Measurements from ENCODE around the gene GLT1D1.
"Not testable (repeated sequence)": the region's sequence is repeated elsewhere in the genome, so short reads cannot be mapped to it uniquely, and the experiment has no call there.

GLT1D1 gene

DNA sequence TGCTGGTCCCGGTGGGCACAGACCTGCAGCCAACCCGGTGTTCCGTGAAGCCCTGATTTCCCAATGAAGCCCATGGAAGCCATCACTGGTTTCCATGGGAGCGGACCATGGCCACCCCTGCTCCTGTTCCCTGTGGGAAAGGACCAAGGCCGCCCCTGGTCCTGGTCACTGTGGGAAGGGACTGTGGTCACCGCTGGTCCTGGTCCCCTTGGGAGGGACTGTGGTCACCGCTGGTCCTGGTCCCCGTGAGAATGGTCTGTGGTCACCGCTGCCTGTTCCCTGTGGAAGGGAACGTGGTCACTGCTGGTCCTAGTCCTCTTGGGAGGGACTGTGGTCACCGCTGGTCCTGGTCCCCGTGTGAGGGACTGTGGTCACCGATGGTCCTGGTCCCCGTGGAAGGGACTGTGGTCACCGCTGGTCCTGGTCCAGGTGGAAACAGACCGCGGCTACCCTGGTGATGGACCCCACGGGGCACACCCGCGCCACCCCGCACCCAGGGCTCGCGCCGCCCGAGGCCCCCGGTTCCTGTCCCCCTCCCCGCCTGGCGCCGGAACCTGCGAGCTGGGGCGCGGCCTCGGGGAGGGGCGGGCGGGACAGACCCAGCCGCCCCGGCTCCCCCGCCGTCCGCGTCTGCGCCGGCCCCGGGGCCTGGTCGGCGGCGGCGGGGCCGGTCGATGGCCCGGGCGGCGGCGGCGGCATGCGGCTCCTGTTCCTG, at the start of gene GLT1D1:
Gene GLT1D1 (plus strand): TSS at position 594 of the 715 bp plus-strand sequence. CDS start 104 bp downstream, at position 698.
- no peak for DNase-seq

DNA sequence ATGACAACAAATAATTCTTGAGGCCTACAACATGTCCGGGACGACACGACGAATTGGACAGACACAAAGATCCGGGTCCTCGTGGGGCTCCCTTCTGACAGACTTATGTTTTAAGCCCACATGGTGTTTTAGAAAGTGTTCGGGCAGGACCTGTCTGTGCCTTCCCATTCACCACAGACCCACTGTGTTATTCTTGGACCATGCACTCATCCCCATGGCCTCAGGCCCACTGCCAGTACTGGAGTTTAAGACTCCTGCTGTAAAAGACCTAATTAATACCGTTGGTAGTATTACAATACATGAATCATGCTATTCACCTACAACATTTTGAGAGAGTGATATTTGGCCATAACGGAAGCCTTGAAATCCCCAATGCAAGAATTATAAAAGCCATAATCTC, 49.5 kb upstream of the GLT1D1 start:
- DNase-seq, result no peak

DNA sequence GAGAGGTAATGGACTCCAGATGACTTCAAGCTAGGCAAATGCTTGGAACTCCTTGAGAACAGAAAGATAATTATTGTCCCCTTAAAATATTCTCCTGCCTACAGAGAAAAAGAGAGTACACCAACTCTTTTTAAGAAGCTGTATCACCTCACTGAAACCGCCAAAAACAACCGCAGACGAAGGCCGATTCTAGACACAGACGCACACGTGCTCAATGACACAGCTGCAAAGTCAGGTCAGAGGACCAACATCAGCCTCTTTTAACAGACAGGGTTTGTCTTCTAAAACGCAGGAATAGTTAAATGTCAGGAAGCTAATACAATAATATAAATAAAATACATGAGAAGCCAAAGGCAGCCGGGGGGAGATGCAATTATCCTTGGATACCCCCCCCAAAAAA, 48.5 kb upstream of the GLT1D1 start:
- no peak for DNase-seq

DNA sequence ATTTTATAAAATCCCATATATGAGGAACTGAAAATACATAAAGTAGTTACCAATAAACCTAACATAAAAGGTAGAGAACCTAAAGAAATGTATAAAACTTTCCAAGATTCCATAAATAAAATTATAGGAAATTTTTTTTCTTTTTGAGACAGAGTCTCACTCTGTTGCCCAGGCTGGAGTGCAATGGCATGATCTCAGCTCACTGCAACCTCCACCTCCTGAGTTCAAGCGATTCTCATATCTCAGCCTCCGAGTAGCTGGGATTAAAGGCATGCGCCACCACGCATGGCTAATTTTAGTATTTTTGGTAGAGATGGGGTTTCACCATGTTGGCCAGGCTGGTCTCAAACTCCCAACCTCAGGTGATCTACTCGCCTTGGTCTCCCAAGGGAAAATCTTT, 47.9 kb upstream of the GLT1D1 start:
- DNase-seq, result not testable (repeated sequence)

DNA sequence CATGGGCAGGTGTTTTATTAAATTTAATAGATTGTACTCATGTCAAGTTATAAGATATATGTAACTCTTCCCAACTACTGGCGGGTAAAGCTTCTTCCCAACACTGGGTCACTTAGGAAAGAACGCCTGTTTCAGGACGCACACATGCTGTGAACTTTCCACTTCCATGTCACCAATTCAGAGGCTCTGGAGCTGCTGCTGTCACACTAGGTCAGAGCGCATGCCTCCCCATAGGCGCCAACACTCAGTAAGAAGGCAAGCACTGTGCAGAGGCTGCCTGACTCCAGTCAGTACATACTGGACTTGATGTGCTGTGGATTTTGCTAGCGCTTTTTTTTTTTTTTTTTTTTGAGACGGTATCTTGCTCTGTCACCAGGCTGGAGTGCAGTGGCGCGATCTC, 46.7 kb upstream of the GLT1D1 start:
- DNase-seq, result no peak

DNA sequence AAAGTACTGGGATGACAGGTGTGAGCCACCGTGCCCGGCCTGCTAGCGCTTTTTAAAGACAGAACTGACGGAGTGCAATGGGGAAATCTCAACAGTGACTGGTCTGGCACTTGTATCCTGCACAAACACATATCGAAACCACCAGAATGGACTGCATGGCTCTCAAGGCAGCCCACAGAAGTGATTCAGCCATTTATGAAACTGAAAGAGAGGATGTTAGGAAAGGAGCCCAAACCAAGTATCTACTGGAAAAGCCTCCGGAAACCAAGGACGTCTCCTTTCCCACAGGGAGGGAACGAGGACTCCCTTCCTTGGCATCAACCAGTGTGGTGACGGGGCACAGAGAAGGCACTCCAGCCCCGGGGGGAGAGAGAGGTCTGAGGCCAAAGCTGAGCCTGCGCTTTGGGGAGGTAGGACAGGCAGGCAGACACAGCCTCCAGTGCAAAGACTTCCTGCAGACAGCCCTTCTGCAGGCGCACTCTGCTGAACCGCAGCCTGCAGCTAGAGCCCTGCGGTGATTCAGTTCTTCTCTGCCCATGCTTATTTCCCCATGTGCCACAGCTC, 46.0 kb upstream of the GLT1D1 start:
- DNase-seq, result peak; percentile 70

DNA sequence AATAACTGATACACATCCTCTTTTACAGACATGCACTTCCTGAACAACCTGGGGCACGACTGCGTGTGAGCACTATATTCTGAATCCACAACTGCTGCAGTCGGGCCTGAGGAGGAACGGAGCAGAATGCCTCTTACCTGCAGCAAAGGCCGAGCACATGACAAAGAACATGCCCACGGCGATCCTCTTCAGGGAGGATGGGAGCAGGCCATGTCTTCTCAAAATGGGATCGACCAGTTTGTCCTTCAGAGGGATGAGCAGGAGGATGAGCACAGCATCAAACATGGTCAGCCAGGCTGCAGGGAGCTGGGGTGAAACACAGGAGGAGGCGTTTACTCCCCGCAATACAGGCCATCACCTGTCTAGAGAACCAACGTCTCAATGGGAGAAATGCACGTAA, 44.6 kb upstream of the GLT1D1 start:
- DNase-seq, result no peak

- DNase-seq, result peak; percentile 38
Measured at GRCh38 chr12:128810182-128811127, 42.8 kb upstream of the GLT1D1 start.

DNA sequence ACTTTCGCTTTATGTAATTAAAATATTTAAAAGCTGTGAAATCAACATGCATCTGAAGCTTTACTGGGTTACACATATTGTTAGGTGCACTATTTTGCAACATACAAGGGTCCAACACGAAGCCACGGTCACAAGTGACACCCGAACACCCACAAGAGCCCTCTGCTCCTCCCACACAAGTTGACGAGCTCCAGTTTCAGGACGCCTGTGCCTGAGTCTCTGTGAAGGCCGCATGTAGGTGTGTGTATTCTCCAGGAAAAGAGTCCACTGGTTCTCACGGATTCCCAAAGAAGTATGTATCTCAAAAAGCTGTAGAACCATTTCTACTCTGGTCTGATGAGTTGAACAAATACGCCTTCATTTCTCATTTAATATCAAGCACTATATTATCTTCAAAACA, 41.5 kb upstream of the GLT1D1 start:
- no peak for DNase-seq

DNA sequence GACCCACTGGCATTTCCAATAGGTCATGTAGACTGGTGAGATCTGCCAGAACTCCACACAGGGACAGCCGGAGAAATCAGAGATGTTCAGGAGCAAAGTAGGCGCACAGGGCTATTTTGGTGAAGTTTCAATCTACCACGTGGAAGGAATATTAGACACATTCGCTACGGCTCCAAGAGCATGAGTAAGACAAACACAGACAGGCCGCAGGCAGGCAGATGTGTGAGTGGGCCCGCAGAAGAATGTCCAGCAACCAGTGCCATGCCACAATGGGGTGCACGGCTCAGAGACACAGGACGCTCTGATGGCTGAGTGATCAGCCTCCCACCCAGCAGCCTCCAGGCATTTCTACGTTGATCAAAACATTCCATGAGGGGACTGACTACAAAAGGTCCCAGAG, 39.9 kb upstream of the GLT1D1 start:
- no peak for DNase-seq

GRCh38 chr12:128813883-128814282, 39.4 kb upstream of the GLT1D1 start:
- DNase-seq, result no peak

GRCh38 chr12:128814411-128815261, 38.6 kb upstream of the GLT1D1 start:
- DNase-seq, result no peak

- no peak for DNase-seq
Measured at GRCh38 chr12:128815779-128816642, 37.3 kb upstream of the GLT1D1 start.

GRCh38 chr12:128816643-128816920, 36.7 kb upstream of the GLT1D1 start:
- DNase-seq, result no peak

DNA sequence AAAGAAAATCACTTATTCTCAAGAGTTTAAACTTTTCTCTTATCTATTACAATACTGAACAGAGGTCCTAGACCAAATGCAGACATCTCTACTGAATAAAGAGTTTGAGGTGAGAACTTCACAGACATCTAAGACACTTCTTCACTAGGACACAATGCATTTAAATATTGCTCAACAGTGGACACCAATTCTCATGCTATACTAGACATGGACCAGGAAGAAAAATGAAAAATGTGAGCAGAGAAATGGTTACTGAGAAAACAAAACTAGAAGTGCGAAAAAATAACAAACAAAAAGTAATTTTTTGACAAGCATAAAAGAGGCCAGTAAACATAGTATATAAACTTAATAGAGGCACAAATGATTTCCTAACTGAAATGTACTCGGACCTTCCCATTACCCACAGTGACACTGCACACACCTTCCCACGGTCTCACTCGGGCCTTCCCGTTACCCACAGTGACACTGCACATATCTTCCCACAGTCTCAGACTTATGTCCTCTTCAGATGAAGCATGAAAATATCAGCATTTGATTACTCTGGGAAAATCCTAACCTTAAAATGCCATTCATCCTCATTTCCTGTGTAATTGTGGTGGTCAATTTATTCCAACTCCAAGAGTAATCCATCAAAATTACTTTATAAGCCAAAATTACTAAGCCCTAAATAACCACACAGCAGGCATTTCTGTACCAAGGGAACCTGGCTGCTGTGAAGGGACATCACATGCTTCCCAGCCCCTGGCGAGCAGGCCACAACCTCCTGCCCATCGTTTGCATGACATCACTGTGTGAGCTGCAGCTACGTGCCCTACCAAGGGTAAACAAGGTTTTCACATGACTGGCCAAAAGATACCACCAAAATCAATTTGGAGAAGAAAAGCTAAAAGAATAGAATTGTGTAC, 35.9 kb upstream of the GLT1D1 start:
- peak; percentile 50 for DNase-seq

DNA sequence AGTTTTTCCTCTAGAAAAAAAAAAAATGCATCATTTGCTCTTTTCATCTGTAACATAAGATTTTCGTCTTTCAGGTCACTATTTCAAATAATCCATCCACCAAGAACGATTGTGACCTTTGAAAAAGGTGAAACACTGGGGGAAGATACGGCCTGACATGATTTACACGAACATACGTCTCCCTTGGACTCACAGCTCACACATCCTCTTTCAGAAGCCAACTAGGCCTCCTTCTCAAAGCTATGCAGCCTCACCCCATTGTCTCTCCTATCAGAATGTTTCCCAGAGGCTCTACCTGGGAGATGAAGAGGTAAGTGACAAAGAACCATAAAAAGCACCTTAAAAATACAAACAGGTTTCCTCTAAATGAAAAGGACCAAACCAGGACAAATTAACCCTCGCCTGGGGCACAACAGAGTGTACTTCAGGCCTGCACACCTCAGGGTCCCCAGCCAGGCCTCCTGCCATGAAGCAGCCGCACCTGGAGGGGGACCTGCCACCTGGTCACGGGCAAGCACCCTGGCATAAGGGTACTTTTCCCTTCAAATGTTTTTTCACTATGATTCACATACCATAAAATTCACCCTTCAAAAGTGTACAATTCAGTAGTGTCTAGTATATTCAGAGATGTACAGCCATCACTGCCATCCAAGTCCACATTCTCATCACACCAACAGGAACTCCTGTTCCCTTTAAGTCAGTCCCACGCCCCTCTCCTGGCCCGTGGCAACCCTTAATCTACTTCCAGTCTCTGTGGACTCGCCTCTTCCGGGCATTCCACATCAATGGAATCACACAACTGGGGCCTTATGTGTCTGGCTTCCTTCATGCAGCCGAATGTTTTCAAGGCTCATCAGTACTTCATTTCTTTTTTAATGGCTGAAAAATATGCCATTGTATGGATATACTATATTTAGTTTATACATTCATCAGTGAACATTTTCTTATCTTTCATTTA, 34.9 kb upstream of the GLT1D1 start:
- DNase-seq, result no peak

GRCh38 chr12:128819293-128820144, 33.8 kb upstream of the GLT1D1 start:
- DNase-seq, result no peak

GRCh38 chr12:128820253-128820652, 33.0 kb upstream of the GLT1D1 start:
- DNase-seq, result no peak

All from midbrain (tissue), 1 donor.